Measurements from ENCODE around the gene MVB12B.

- TF ChIP-seq POLR2AphosphoS5 (IDR thresholded peaks at IDR 0.05) (no peak), CTCF (IDR thresholded peaks at IDR 0.05 in 8 of 11, conservative IDR thresholded peaks at IDR 0.05 in 3 of 11) (no peak)
Measured at GRCh38 chr9:126459965-126460843, 133.6 kb downstream of the MVB12B start.
